Hindlimb muscle (tissue), 1 donor: Measurements from ENCODE around the gene ACER1. TPM values are rescaled to one million over a fixed set of nuclear protein-coding genes. Genes with fewer than 3 reads are reported as not detected.

Experiments used
- DNase-seq: peaks from one replicate; pipeline ENCODE4 v3.0.0-alpha.2; 2013
- polyA plus RNA-seq: library from polyadenylated mRNA; unstranded; fragments of 120-200 nt; gene quantifications from one replicate; pipeline ENCODE4 v1.2.1, GENCODE V29; 2013; ENCODE audit not compliant: insufficient read length

ACER1 gene
- polyA plus RNA-seq, 1 donor: not detected

DNA sequence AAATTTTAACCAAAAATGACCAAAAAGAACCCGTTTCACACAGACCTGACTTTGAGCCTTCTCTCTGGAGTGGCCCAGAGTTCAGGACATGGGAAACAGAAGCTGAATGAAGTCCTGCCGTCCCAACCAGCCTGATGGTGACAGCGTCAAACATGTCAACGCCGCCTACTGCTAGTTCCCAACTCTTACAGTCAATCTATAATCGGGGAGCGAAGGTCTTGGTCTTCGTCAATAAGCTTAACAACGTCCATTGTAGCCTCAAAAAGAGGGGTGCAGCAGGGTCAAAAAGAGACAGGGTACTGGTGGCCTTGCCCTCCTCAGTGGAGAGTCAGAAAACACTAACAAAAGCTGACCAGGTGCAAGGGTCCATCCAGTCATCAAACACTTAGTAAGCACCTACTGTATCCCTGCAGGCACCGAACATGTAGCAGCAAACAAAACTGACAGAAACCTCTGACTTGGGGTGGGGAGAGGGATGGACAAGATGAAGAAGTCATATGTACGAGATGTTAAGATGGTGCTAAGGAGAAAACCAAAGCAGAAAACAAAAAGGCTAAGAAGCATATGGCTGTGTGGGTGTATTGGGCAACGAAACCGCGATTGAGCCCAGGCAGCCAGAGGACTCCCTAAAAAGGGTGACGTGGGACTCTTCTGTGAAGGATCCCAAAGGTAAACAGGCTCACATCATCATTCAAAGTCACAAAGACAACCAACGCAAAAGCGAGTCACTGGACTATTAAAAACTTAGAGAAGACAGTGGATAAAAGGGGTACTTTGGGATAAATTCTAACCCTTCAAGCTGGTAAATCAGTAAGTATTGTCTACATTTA lies 65.6 kb downstream of the ACER1 start:
- no peak for DNase-seq

DNA sequence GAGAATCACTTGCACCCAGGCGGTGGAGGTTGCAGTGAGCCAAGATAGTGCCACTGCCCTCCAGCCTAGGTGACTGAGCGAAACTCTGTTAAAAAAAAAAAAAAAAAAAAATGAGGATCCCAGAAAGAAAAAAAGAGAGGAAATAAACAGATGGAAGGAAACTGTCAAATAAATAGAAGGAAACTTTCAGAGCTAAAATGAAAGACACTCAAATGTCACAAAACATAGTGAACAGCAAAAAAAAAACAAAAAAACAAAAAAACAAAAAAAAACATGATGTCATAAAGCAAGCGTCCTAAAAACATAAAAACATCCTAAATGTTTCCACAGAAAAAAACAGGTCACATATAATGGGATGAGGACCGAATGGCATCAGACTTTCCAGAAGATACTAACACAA lies 68.6 kb downstream of the ACER1 start:
- no peak for DNase-seq

DNA sequence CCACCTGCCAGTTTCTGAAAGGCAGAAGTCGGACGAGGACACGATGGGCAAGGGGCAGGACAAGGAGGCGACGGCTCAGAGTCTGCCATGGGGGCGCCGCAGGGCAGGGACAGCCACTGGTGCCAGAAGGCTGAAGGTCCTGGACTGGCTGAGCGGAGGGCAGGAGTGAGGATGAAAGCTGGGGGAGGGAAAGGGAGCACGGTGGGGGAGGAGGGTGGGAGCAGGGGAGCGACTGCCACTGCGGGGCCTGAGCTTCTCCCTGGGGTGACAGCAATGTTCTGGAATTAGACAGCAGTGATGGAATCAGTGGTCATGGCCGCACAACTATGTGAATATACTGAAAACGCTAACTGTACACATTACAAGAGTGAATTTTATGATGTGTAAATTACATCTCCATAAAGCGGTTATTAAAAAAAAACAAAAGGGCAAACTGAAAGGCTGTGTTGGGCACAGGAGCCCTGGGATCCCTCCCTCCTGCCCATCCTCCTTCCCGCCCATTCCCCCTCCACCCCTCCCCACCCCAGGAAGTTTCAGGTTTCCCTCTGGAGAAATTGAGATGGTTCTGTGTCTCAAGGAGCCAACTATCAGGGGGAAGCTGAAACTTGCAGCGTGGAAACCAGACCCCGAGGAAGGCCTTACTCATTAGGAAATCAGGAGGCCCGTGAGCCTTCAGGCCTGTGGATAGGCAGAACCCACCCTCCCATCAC lies 69.5 kb downstream of the ACER1 start:
- DNase-seq: no peak

DNA sequence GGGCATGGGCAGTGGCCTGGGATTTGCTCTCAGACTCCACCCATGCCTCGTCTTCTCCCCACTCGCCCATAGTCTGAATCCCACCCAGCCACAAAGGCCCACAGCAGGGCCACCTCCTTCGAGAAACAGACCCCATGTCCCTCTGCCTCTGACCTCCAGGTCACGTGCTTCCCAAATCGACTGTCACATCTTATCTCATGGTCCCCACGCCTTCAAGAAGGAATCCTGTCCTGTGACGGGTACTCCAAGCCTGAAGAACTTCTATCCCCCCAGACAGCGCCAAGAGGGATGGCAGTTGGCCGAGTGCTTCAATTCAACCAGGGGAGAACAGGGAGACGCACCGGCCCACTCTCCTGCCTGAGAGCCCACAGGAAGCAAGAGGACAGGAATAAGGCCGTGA lies 70.1 kb downstream of the ACER1 start:
- DNase-seq: no peak

DNA sequence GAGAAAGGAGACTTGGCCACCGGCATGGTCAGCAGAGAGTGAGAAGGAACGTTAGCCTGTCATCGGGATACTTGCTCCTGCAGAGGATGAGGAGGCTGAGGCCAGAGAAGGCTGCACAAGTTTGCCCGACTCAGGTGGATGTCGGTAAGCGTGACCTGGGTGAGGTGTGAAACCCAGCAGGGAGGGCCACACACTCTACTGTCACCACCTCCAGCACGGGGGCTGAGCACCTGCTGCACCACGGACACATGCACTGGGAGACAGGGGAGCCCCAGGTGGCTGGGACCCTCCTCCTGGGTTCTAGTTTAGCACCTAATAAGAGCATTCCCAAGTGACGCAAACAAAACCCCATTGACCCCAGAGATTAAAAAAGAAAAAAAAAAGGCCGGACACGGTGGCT lies 70.9 kb downstream of the ACER1 start:
- DNase-seq: no peak

DNA sequence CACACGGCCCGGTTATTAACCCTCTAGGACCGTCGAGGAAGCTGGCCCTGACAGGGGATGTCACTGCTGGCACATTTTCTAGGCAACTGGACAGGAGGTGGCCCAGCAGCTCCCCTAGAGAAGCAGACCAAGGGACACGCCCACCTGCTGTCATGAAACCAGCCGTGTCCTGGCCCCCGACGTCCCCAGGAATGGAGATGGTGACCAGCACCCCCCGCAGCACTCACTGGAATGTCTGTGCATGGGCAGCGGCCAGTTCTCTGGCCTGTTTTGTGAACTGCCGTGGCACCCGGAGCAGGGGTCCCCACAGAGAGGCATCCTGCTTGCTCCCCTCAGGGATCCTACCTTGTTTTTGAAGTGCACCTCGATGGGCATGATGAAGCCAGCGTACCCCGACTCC lies 71.5 kb downstream of the ACER1 start:
- no peak for DNase-seq

DNA sequence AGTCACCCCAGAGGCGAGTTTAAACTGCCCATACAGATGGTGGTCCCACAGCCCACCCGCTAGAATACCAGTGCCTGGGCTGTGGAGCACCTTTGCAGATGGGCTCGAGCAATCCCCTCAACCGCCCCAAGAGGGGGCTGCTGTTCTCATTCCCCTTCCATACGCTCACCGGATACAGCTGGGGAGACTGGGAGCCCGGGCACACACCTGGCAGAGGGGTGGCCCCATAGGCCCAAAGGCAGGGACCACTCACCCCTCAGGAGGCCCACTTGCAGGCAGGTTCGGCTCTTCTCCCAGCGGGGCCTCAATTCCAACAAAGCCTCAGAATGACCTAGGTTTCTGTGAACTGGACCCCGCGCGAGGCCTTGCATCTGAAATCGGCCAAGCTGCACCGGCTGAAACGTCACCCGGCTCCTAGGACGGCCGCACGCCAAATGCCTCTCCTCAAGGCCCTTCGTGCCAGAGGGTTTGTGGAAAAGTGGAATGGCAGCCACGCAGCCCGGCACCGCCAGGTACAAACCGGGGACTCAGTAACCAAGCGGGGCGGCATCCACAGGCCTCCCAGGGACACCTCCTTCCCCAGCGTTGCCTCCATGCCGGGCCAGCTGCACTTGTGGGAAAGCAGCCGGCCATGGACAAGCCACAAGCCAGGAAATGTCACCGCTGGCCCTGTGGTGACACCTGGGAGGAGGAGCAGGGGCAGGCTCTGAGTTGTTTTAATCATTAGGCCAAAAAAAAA lies 72.3 kb downstream of the ACER1 start:
- DNase-seq: no peak

DNA sequence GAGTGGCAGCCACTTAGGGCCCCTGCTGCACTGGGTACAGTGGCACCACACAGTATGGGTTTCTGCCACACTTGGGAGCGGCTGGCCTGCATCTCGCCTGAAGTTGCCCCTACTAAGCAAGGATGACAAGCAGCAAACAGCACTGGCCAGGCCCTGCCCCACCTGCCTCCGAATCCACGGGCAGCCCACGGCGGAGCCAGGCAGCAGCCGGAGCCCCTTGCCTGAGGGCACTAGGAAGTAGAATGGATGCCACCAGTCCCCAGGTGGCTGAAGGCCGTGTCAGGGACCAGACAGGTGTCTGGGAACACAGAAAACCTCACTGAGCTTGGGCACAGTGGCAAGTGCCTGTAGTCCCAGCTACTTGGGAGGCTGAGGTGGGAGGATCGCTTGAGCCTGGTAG lies 73.0 kb downstream of the ACER1 start:
- DNase-seq: no peak

DNA sequence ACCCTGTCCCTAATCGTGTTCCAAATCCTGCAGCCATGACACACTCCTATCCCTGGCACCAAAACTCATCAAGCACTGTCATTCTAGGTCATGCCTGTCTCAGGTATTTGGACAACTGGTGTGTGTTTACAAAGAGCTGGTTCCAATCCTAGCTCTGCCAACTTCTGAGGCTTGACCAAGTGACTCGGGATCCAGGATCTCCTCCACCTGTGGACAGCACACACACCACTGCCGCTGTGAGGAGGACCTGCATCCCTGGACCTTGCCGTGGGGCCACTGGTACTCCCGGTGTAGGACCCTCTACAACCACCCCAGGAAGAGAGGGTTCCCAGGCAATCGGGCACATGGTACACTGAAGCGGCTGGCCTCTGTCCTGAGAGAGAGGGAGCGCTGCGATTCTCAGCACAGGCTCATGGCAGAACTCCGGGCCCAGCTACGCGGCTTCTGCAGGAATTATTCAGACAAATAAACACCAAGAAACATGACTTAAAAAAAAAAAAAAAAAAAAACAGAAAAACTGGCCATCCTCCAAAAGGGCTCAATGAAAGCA lies 74.0 kb downstream of the ACER1 start:
- DNase-seq: no peak

DNA sequence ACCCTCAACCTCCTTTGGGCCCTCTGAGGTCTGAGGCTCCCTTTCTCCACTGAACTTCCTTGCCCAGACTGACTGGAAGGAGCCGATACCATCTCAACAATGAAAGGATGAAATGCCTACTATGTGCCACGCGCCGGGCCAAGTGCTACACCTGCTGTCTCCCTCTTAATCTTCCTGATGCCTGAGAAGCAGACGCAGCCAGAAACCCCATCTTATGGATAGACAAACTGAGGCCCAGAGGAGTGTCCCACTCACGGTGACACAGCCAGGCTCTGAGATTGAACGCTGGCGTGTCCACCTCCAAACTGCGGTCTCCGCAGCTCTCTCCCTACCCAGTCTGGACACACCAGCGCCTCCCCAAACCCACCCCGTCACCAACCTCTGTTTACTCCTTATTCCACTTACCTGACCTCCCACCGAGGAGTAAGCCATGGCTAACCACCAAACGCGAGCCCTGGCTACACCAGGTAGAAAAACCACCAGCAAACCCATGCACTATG lies 74.5 kb downstream of the ACER1 start:
- DNase-seq: no peak

Other genes with a start within 250 kb of the ACER1 start
- gene RFX2, start 223.1 kb downstream of the ACER1 start, polyA plus RNA-seq: 5.4 TPM
- 0.62 TPM for gene ACSBG2, start 197.9 kb downstream of the ACER1 start, polyA plus RNA-seq
- 52.9 TPM for gene MLLT1, start 53.6 kb downstream of the ACER1 start, polyA plus RNA-seq
- 63.1 TPM for gene CLPP, start 27.9 kb upstream of the ACER1 start, polyA plus RNA-seq
- gene ALKBH7, start 39.2 kb upstream of the ACER1 start, polyA plus RNA-seq: 114 TPM
- 0.80 TPM for gene PSPN, start 42.3 kb upstream of the ACER1 start, polyA plus RNA-seq
- gene GTF2F1, start 59.6 kb upstream of the ACER1 start, polyA plus RNA-seq: 76.4 TPM
- gene KHSRP, start 91.2 kb upstream of the ACER1 start, polyA plus RNA-seq: 213 TPM
- gene SLC25A41, start 100.2 kb upstream of the ACER1 start, polyA plus RNA-seq: 0.41 TPM
- 35.8 TPM for gene SLC25A23, start 126.2 kb upstream of the ACER1 start, polyA plus RNA-seq
- 0.18 TPM for gene CRB3, start 130.7 kb upstream of the ACER1 start, polyA plus RNA-seq
- gene DENND1C, start 148.2 kb upstream of the ACER1 start, polyA plus RNA-seq: 1.2 TPM
- gene TUBB4A, start 168.7 kb upstream of the ACER1 start, polyA plus RNA-seq: 0.49 TPM
- 0.58 TPM for gene TNFSF9, start 197.4 kb upstream of the ACER1 start, polyA plus RNA-seq